ENCODE measurements around the gene CCDC80. TPM values are rescaled to one million over a fixed set of nuclear protein-coding genes. Genes with fewer than 3 reads are reported as not detected.

The CCDC80 gene
- total RNA-seq, 4 donors from 2014 or later = 8.0 to 32.2 (median 17.1) TPM

DNA sequence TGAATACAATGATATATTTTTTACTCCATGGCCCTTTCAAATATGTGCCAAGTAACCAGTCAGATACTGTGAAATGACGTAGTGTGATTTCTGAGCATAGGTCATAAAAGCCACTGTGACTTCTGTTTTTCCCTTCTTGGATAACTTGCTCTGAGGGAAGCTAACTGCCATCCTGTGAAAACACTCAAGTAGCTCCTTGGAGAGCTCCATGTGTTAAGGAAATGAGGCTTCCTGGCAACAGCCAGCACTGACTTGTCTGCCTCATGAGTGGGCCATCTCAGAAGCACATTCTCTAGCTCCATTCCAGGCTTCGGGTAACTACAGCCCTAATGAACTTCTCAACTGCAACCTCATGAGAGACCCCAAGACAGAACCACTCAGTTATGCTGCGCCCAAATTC is 9.5 kb upstream of the CCDC80 start:
- DNase-seq (ENCODE audit: low spot score in 2 of 2) = no peak
- TF ChIP-seq POLR2A (IDR thresholded peaks at IDR 0.05) = no peak
- TF ChIP-seq EP300 (IDR thresholded peaks at IDR 0.05) = no peak
- TF ChIP-seq POLR2AphosphoS5 (IDR thresholded peaks at IDR 0.05) = no peak
- TF ChIP-seq, protein P1, sequence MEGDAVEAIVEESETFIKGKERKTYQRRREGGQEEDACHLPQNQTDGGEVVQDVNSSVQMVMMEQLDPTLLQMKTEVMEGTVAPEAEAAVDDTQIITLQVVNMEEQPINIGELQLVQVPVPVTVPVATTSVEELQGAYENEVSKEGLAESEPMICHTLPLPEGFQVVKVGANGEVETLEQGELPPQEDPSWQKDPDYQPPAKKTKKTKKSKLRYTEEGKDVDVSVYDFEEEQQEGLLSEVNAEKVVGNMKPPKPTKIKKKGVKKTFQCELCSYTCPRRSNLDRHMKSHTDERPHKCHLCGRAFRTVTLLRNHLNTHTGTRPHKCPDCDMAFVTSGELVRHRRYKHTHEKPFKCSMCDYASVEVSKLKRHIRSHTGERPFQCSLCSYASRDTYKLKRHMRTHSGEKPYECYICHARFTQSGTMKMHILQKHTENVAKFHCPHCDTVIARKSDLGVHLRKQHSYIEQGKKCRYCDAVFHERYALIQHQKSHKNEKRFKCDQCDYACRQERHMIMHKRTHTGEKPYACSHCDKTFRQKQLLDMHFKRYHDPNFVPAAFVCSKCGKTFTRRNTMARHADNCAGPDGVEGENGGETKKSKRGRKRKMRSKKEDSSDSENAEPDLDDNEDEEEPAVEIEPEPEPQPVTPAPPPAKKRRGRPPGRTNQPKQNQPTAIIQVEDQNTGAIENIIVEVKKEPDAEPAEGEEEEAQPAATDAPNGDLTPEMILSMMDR (IDR thresholded peaks at IDR 0.05) = no peak
- no peak overlapping the region for H3K4me3 ChIP-seq
- WGBS = 87% methylated on average over 3 of the region's 3 CpGs
- H3K27me3 ChIP-seq = no peaks in the 10 kb centered on the region
- H3K27ac ChIP-seq = peak overlapping the region; percentile 25
- H3K4me1 ChIP-seq = peaks cover 2% of the 10 kb centered on the region
- H3K9me3 ChIP-seq = no peaks in the 10 kb centered on the region
- H3K36me3 ChIP-seq = no peaks in the 10 kb centered on the region

DNA sequence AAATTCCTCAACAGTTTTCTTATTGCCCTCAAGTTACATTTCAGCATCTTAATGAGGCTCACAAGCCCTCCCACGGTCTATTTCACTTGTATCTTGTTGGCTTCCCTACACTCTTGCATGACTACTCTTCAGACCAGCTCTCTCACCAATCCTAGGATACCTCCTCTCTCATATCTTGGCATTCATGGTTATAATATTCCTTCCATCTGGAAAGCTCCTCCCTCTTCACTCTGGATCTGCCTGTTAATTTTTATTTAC is 8.5 kb upstream of the CCDC80 start:
- WGBS = 52% methylated on average over 1 of the region's 1 CpG
- no peaks in the 10 kb centered on the region for H3K27me3 ChIP-seq
- no peaks in the 10 kb centered on the region for H3K36me3 ChIP-seq
- TF ChIP-seq POLR2AphosphoS5 (IDR thresholded peaks at IDR 0.05) = no peak
- TF ChIP-seq POLR2A (IDR thresholded peaks at IDR 0.05) = no peak
- TF ChIP-seq, protein P1 (IDR thresholded peaks at IDR 0.05) = no peak
- TF ChIP-seq EP300 (IDR thresholded peaks at IDR 0.05) = no peak
- no peak overlapping the region for H3K27ac ChIP-seq
- DNase-seq (ENCODE audit: low spot score in 2 of 2) = no peak
- no peak overlapping the region for H3K4me3 ChIP-seq
- H3K9me3 ChIP-seq = no peaks in the 10 kb centered on the region
- H3K4me1 ChIP-seq = peaks cover 2% of the 10 kb centered on the region

DNA sequence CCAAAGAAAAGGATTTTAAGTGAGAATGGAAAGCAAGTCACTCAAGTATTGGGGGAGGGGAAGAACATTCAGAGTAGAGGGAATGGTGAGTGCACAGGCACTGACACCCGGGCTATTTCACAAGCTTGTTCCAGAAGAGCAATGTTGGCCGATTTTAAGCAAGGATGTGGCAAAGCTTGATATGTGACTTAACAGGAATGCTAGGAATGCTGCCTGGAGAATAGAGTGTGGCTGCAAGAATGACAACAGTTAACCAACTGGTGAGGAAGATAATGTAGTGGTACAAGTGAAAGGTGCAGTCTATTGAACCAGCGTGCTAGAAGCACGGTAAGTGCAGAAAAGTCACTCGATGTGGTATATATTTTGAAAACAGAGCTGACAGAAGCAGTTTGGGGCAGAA is 6.2 kb upstream of the CCDC80 start:
- Histone ChIP-seq H3K36me3 (no peaks in the 10 kb centered on the region), H3K4me1 (peaks cover 19% of the 10 kb centered on the region), H3K4me3 (no peak overlapping the region), H3K27ac (peak overlapping the region; percentile 16), H3K9me3 (no peaks in the 10 kb centered on the region), H3K27me3 (no peaks in the 10 kb centered on the region)
- DNase-seq (ENCODE audit: low spot score in 2 of 2) = no peak
- TF ChIP-seq POLR2A (IDR thresholded peaks at IDR 0.05) (no peak), POLR2AphosphoS5 (IDR thresholded peaks at IDR 0.05) (peak in 2 of 3 donors; percentile 49 to 76)
- WGBS = 48% methylated on average over 5 of the region's 5 CpGs

DNA sequence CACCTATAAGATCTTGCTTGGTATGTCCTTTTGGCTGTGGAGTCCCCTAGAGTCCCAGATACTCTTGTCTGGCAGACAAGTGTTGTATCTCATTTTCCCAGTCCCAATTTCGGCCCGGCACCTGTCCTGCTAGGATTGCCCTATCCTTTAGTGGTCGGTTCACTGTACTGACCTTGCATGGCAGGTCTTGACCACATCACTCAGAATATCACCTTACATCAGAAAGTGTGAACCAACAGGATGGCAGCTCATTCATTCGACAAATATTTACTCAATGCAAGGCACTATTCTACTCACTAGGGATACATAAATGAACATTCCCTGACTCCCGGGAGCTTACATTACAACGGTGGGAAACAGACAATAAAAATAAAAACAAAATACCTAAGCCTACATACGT is 5.7 kb upstream of the CCDC80 start:
- DNase-seq (ENCODE audit: low spot score in 2 of 2) = no peak
- Histone ChIP-seq H3K9me3 (no peaks in the 10 kb centered on the region), H3K4me1 (peaks cover 24% of the 10 kb centered on the region), H3K36me3 (no peaks in the 10 kb centered on the region), H3K27me3 (no peaks in the 10 kb centered on the region), H3K27ac (no peak overlapping the region), H3K4me3 (no peak overlapping the region)
- WGBS = 81% methylated on average over 7 of the region's 7 CpGs
- TF ChIP-seq, protein P1 (IDR thresholded peaks at IDR 0.05) = no peak
- TF ChIP-seq EP300 (IDR thresholded peaks at IDR 0.05) (no peak), POLR2AphosphoS5 (IDR thresholded peaks at IDR 0.05) (no peak), POLR2A (IDR thresholded peaks at IDR 0.05) (no peak)

- DNase-seq (ENCODE audit: low spot score in 2 of 2) = no peak
- Histone ChIP-seq H3K27me3 (no peaks in the 10 kb centered on the region), H3K4me3 (no peak overlapping the region), H3K27ac (no peak overlapping the region), H3K36me3 (no peaks in the 10 kb centered on the region), H3K4me1 (peaks cover 29% of the 10 kb centered on the region), H3K9me3 (no peaks in the 10 kb centered on the region)
- no peak for TF ChIP-seq POLR2A (IDR thresholded peaks at IDR 0.05)
- no peak for TF ChIP-seq POLR2AphosphoS5 (IDR thresholded peaks at IDR 0.05)
- TF ChIP-seq EP300 (IDR thresholded peaks at IDR 0.05) = no peak
- TF ChIP-seq, protein P1 (IDR thresholded peaks at IDR 0.05) = no peak
- WGBS = 94% methylated on average over 2 of the region's 4 CpGs
Observed at GRCh38 chr3:112644453-112644852, 3.5 kb upstream of the CCDC80 start.

DNA sequence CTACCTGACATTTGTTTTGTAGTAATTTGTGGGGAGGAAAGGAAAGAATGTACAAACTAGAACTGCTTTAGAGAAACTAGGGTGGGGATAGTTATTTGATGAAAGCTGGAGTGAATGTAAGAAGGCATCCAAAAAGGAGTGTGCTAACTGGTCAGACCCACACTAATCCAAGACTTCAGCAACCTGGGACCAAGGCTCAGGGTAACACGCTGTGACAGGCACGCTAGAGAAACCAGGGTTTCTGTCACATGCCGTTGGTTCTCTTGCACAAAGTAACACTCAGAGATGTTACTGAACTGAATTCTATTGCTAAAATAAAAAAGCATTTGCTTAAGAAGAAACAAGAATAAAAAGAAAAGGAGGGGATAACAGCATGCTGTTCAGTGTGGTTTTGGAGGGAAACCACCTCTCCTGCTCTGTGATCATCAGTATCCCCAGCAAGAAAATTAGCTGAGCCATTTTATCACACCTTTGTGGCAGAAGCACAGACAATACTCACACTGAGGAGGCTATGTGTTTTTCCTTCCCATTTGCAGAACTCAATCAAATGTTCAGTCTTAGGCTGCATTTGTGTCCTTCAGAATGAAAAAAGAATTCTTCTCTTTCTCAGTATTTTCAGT is 2.8 kb upstream of the CCDC80 start:
- no peak for DNase-seq (ENCODE audit: low spot score in 2 of 2)
- peak overlapping the region; percentile 47 for H3K27ac ChIP-seq
- H3K9me3 ChIP-seq = no peaks in the 10 kb centered on the region
- no peaks in the 10 kb centered on the region for H3K36me3 ChIP-seq
- H3K4me3 ChIP-seq = no peak overlapping the region
- 52% methylated on average over 3 of the region's 3 CpGs for WGBS
- no peaks in the 10 kb centered on the region for H3K27me3 ChIP-seq
- TF ChIP-seq POLR2A (IDR thresholded peaks at IDR 0.05) (no peak), EP300 (IDR thresholded peaks at IDR 0.05) (no peak), POLR2AphosphoS5 (IDR thresholded peaks at IDR 0.05) (no peak)
- TF ChIP-seq, protein P1 (IDR thresholded peaks at IDR 0.05) = no peak
- H3K4me1 ChIP-seq = peaks cover 29% of the 10 kb centered on the region

Measured in suprapubic skin (tissue), 4 donors.